ENCODE results near the gene THOC5. TPM values are rescaled to one million over a fixed set of nuclear protein-coding genes. Genes with fewer than 3 reads are reported as not detected.
"Not testable (repeated sequence)": the region's sequence is repeated elsewhere in the genome, so short reads cannot be mapped to it uniquely, and the experiment has no call there.

The THOC5 gene
- total RNA-seq, 1 experiment from 2014 or later, result 74.4 TPM

DNA sequence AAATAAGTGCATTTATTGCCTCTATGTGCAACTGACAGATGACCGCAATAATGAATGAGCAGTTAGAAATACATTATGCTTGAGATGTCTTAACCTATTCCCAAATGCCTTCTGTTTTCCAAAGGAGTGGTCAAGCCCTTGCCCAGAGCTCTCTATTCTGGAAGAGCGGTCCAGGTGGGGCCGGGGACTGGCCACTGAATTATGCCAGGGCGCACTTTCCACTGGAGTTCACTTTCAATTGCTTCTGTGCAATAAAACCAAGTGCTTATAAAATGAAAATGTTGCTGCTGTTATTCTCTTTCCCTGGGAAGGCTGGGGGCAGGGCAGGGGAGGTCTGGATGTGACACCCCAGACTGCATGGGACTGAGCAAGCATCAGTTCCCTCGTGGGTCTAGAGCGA lies 62.5 kb downstream of the THOC5 start:
- Histone ChIP-seq H3K4me1 (ENCODE audit: control insufficient read depth, insufficient read depth, low read length) (no peaks in the 10 kb centered on the region), H3K4me3 (ENCODE audit: low read depth in 2 of 2, low read length in 2 of 2) (no peak overlapping the region), H3K36me3 (ENCODE audit: control insufficient read depth, insufficient read depth, low read length) (no peaks in the 10 kb centered on the region), H3K27ac (ENCODE audit: low read length) (no peak overlapping the region), H3K27me3 (ENCODE audit: control insufficient read depth, insufficient read depth, low read length) (no peaks in the 10 kb centered on the region), H3K9me3 (ENCODE audit: control insufficient read depth, insufficient read depth, low read depth, low read length) (no peaks in the 10 kb centered on the region)
- no TSS peak for BruUV-seq (replicated peaks)
- TF ChIP-seq REST (IDR thresholded peaks at IDR 0.05; ENCODE audit: insufficient read depth in 1 of 2, low read depth in 2 of 2, low read length in 1 of 2), result no peak
- TF ChIP-seq SIN3A (IDR thresholded peaks at IDR 0.05; ENCODE audit: borderline replicate concordance, insufficient read depth, low read depth, low read length), result no peak
- TF ChIP-seq POLR2AphosphoS5 (IDR thresholded peaks at IDR 0.05; ENCODE audit: low read depth, low read length), result no peak
- TF ChIP-seq TCF7L2 (IDR thresholded peaks at IDR 0.05; ENCODE audit: low read depth, low read length), result no peak
- TF ChIP-seq, protein P1, sequence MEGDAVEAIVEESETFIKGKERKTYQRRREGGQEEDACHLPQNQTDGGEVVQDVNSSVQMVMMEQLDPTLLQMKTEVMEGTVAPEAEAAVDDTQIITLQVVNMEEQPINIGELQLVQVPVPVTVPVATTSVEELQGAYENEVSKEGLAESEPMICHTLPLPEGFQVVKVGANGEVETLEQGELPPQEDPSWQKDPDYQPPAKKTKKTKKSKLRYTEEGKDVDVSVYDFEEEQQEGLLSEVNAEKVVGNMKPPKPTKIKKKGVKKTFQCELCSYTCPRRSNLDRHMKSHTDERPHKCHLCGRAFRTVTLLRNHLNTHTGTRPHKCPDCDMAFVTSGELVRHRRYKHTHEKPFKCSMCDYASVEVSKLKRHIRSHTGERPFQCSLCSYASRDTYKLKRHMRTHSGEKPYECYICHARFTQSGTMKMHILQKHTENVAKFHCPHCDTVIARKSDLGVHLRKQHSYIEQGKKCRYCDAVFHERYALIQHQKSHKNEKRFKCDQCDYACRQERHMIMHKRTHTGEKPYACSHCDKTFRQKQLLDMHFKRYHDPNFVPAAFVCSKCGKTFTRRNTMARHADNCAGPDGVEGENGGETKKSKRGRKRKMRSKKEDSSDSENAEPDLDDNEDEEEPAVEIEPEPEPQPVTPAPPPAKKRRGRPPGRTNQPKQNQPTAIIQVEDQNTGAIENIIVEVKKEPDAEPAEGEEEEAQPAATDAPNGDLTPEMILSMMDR (IDR thresholded peaks at IDR 0.05), result no peak
- CTCF ChIA-PET, result no interaction called here
- DNase-seq (ENCODE audit: low read depth, low spot score) (no peak), ATAC-seq (no peak)
- POLR2A ChIA-PET, result no interaction called here
- in situ Hi-C loops (cut with HindIII; ENCODE audit: low pct_unique_long_range_greater_than_20kb, low sequenced_read_pairs), result no loop called here
- intact Hi-C loops (cut with micrococcal nuclease; ENCODE audit: unreplicated experiment), result no loop called here

- BruUV-seq (replicated peaks); DNase-seq (ENCODE audit: low read depth, low spot score); POLR2A ChIA-PET; in situ Hi-C loops (cut with HindIII; ENCODE audit: low pct_unique_long_range_greater_than_20kb, low sequenced_read_pairs); intact Hi-C loops (cut with micrococcal nuclease; ENCODE audit: unreplicated experiment); H3K36me3 ChIP-seq (ENCODE audit: control insufficient read depth, insufficient read depth, low read length); H3K9me3 ChIP-seq (ENCODE audit: control insufficient read depth, insufficient read depth, low read depth, low read length); ATAC-seq; H3K27me3 ChIP-seq (ENCODE audit: control insufficient read depth, insufficient read depth, low read length); H3K4me3 ChIP-seq (ENCODE audit: low read depth in 2 of 2, low read length in 2 of 2); H3K27ac ChIP-seq (ENCODE audit: low read length); CTCF ChIA-PET; H3K4me1 ChIP-seq (ENCODE audit: control insufficient read depth, insufficient read depth, low read length): not testable (repeated sequence)
Observed at GRCh38 chr22:29489127-29489780, 64.3 kb downstream of the THOC5 start.

DNA sequence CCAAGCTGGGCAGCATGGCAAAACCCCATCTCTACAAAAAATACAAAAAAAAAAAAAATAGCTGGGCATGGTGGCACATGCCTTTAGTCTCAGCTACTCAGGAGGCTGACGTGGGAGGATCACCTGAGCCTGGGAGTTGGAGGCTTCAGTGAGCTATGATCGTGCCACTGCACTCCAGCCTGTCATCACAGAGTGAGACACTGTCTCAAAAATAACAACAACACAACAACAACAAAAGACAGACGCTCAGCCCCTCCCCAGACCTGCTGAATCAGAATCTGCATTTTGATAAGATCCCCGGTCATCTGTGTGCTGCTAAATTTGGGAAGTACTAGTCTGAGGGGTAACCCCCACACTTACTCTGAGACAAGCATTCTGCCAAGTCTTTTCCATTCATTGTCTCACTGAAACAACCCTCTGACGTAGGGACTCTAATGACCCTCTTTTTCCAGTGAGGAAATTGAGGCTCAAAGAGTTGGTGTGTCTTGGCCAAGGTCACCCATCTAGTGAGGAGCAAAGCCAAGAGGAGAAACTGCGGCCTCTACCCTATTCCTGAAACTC lies 66.1 kb downstream of the THOC5 start:
- H3K27ac ChIP-seq (ENCODE audit: low read length), result no peak overlapping the region
- H3K9me3 ChIP-seq (ENCODE audit: control insufficient read depth, insufficient read depth, low read depth, low read length), result no peaks in the 10 kb centered on the region
- no peak for ATAC-seq
- H3K4me1 ChIP-seq (ENCODE audit: control insufficient read depth, insufficient read depth, low read length), result no peaks in the 10 kb centered on the region
- no TSS peak for BruUV-seq (replicated peaks)
- intact Hi-C loops (cut with micrococcal nuclease; ENCODE audit: unreplicated experiment), result no loop called here
- no peaks in the 10 kb centered on the region for H3K36me3 ChIP-seq (ENCODE audit: control insufficient read depth, insufficient read depth, low read length)
- POLR2A ChIA-PET, result no interaction called here
- no peak overlapping the region for H3K4me3 ChIP-seq (ENCODE audit: low read depth in 2 of 2, low read length in 2 of 2)
- DNase-seq (ENCODE audit: low read depth, low spot score), result no peak
- H3K27me3 ChIP-seq (ENCODE audit: control insufficient read depth, insufficient read depth, low read length), result no peaks in the 10 kb centered on the region
- in situ Hi-C loops (cut with HindIII; ENCODE audit: low pct_unique_long_range_greater_than_20kb, low sequenced_read_pairs), result no loop called here
- CTCF ChIA-PET, result interaction anchor here (0.5 kb wide), 1 partner anchor 28 kb away, joined by 5 read pairs; no protein-coding TSS in a partner anchor
- TF ChIP-seq SIN3A (IDR thresholded peaks at IDR 0.05; ENCODE audit: borderline replicate concordance, insufficient read depth, low read depth, low read length) (no peak), REST (IDR thresholded peaks at IDR 0.05; ENCODE audit: insufficient read depth in 1 of 2, low read depth in 2 of 2, low read length in 1 of 2) (no peak), POLR2AphosphoS5 (IDR thresholded peaks at IDR 0.05; ENCODE audit: low read depth, low read length) (no peak), TCF7L2 (IDR thresholded peaks at IDR 0.05; ENCODE audit: low read depth, low read length) (no peak)
- TF ChIP-seq, protein P1 (IDR thresholded peaks at IDR 0.05), result no peak

Data from Panc1 (cell line).